Right ventricle myocardium superior (tissue), 1 donor: Measurements from ENCODE around the gene CEBPA. TPM values are rescaled to one million over a fixed set of nuclear protein-coding genes. Genes with fewer than 3 reads are reported as not detected.
"Not testable (repeated sequence)": the region's sequence is repeated elsewhere in the genome, so short reads cannot be mapped to it uniquely, and the experiment has no call there.

Experiments
- ATAC-seq: fragments of 200-7000 bp; cut with Tn5 transposase; one replicate; pipeline ENCODE4 v1.9.1; 2020; ENCODE audit warnings: mild to moderate bottlenecking; ENCODE audit not compliant: poor library complexity
- DNase-seq: peaks from one replicate; pipeline ENCODE4 v3.0.0-alpha.2; 2020
- intact Hi-C: fragments of 100-400 bp; cut with DNase I; formaldehyde crosslinking; loops from one replicate; pipeline ENCODE4 v1.11.2; 2022
- total RNA-seq: library from RNA; stranded (reverse); fragmentation: NEBNext Ultra II Directional; extraction: Animal tissue kit (Norgen Biotek cat#: 25700); gene quantifications from one replicate; pipeline ENCODE4 v1.2.1, GENCODE V29; 2021
- donor health status: DM: no; HTN: yes; CAD: no; lungs with severe emphysema.

CEBPA gene
- total RNA-seq, 1 donor from 2014 or later: 3.4 TPM

DNA sequence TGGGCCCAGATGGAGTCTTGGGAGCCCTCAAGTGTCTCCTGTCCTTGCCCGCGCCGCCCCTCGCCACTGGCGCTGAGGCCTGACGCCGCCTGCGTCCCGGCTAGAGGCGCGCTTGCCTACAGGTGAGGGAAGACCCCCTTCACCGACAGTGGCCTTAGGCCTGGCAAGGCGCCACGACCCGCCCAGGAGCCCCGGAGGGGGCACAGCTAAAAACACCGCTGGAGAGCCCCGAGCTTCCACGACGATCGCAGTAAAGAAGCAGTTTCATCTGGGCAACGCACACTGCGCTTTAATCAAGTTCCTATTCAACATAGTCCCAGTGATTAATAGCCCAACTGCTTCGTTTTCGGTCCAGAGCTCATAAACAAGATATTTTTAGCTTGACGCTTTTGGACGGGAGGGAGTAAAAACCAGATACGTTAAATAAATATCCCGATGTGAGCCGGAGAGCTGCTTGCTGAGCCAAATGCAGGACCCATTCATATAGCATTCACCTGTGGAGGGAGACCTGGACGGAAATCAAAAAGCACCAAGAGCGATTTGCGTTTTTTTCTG is 1.5 kb upstream of the CEBPA start:
- DNase-seq (no peak), ATAC-seq (peak; percentile 2)
- intact Hi-C loops: loop anchor here (5.0 kb wide), 1 partner anchor 68 kb away; the partner anchor contains the start of gene CEBPG

GRCh38 chr19:33302974-33303790 is 848 bp upstream of the CEBPA start:
- intact Hi-C loops: loop anchor here (5.0 kb wide), 1 partner anchor 69 kb away; the partner anchor contains the start of gene CEBPG
- peak; percentile 67 for ATAC-seq
- peak; percentile 73 for DNase-seq

DNA sequence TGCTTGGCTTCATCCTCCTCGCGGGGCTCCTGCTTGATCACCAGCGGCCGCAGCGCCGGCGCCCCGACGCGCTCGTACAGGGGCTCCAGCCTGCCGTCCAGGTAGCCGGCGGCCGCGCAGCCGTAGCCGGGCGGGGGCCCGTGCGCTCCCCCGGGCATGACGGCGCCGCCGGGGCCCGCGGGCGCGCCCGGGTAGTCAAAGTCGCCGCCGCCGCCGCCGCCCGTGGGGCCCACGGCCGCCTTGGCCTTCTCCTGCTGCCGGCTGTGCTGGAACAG is 497 bp downstream of the CEBPA start:
- no peak for ATAC-seq
- intact Hi-C loops: loop anchor here (5.0 kb wide), 1 partner anchor 70 kb away; the partner anchor contains the start of gene CEBPG
- no peak for DNase-seq

- peak; percentile 59 for DNase-seq
- intact Hi-C loops: loop anchor here (5.0 kb wide), 1 partner anchor 71 kb away; the partner anchor contains the start of gene CEBPG
Measured at GRCh38 chr19:33301144-33301899, 1.0 kb downstream of the CEBPA start.

GRCh38 chr19:33300894-33301143 is 1.5 kb downstream of the CEBPA start:
- DNase-seq: no peak
- no peak for ATAC-seq
- intact Hi-C loops: loop anchor here (5.0 kb wide), 1 partner anchor 71 kb away; the partner anchor contains the start of gene CEBPG

More at GRCh38 chr19:33301144-33301899, 1.0 kb downstream of the CEBPA start:
- ATAC-seq: no peak

DNA sequence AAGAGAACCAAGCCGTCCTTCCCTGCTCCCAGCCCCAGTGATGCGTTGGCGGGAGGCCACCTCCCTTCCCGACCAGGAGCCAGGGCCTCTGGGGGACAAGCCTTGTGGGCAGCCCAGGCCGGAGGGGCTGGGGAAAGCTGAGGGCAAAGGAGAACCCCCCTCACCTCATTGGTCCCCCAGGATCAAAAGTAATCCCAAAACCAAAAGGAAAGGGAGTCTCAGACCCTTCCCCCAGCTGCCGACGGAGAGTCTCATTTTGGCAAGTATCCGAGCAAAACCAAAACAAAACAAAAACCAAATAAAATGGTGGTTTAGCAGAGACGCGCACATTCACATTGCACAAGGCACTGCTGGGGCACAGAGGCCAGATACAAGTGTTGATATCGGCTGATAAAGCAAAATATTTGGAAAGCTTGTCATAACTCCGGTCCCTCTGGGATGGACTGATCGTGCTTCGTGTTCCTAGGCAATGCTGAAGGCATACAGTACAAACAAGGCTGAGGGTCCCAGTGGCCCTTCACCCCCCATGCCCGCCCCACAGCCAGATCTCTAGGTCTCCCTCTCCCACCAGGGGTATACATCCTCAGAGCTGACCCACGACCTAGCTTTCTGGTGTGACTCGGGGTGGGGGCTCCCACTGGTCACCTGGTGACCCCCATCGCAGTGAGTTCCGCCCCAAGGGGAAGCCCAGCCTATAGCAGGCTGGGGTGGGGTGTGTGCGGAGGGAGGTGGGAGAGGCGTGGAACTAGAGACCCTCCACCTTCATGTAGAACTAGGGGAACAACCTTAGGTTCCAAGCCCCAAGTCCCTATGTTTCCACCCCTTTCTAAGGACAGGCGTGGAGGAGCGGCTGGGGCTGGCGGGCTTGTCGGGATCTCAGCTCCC is 2.1 kb downstream of the CEBPA start:
- intact Hi-C loops: loop anchor here (5.0 kb wide), 1 partner anchor 72 kb away; the partner anchor contains the start of gene CEBPG
- ATAC-seq (no peak), DNase-seq (peak; percentile 67)

DNA sequence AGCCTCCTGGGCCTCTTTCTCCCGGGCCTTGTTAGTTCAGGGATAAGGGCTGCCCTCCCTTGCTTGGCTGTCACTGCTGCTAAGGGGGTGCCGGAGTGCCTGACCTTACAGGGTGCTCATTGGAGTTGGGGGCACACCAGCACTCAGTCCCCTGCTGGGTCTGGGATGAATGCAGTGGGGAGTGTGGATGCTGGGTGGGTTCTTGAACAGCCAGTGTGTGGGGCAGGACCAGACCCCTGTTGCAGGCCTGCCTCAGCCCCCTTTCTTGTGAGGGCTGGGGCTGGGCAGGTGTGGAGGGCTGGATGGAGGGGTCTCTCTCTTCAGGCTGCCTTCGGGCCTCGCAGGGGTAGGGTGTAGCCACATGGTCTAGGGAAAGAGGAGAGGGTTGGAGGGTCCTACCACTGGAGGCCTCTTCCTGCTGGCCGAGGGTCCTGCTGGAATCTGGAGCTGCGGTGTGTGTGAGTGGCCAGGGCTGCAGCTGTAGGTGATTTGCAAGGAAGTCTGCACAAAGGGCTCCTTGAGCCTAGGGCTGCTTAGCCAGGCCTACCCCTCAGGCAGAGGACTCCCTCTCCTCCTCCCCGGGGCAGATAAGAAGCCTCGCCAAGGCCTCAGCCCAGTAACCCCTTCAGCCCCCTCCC is 3.2 kb downstream of the CEBPA start:
- DNase-seq (no peak), ATAC-seq (no peak)

GRCh38 chr19:33298146-33298911 is 4.0 kb downstream of the CEBPA start:
- ATAC-seq: no peak
- intact Hi-C loops: no loop called here
- no peak for DNase-seq

More for the DNA sequence above, 3.2 kb downstream of the CEBPA start:
- intact Hi-C loops: no loop called here

GRCh38 chr19:33297401-33298145 is 4.8 kb downstream of the CEBPA start:
- no peak for ATAC-seq
- intact Hi-C loops: no loop called here
- no peak for DNase-seq

DNA sequence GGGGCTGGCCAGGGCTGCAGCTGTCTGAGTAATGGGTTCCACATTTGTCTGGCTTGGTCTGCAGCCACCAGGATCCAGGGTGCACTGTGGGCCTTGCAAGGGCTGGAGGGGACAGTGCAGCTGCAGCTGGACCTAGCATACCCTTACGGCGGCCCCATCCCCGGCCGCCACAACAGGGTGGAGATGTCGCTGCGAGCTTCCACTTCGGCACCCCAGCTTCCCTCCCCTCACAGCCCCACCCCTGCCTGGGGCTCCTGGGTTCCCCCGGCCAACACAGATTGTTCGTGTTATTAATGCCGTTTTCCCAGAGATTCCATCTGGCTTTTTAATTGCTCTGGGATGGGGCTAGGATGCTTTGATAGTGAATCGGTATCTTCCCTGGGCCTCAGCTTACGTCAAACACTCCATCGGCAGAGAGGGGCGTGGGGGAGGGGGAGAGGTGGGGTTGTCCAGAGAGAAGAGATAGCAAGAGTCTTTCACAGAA is 5.8 kb downstream of the CEBPA start:
- intact Hi-C loops: no loop called here
- ATAC-seq (no peak), DNase-seq (no peak)

DNA sequence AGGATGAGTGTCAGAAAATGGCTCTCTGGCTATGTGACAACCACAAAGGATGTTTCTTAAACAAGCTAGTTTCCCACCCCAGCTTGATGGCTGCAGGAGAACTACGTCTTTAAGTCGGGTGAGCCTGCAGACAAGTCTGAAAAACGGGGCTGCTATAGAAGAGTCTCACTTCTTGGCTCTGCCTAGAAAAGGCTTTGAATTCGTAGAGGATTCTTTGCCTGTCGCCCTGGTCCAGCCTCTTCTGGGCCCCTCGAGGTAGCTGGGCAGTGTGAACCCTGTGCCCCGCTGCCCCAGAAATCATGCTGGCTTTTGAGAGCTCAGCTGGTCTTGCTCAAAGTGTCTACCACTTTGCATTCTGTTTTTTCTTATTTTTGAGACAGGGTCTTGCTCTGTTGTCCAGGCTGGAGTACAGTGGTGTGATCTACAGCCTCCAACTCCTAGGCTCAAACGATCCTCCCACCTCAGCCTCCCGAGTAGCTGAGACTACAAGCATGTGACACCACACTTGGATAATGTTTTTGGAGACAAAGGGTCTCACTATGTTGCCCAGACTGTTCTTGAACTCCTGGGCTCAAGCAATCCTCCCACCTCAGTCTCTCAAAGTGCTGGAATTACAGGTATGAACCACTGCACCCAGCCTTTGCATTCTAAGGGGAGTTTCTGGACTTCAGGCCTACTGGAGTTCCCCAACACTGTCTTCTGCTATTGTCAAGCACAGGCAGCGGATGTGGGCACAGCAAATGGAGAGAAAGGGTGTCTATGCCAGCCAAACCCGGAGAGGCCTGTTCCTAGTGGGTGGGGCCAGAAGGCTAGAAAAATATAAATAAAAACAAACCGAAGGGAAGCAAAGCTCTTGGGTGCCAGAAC is 6.5 kb downstream of the CEBPA start:
- DNase-seq (no peak), ATAC-seq (no peak)
- intact Hi-C loops: no loop called here

DNA sequence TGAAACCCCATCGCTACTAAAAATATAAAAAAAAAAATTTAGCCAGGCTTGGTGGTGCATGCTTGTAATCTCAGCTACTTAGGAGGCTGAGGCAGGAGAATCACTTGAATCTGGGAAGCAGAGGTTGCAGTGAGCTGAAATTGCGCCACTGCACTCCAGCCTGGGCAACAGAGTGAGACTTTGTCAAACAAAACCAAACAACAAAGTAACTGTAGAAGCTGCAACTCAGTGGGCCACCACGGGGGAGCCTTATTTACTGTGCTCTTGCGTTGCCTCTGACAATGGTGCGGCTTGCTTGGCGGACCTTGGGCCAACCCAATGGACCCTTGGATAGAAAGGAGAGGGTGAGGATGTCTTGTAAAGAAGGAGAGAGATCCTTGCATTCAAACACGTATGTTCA is 7.3 kb downstream of the CEBPA start:
- ATAC-seq, intact Hi-C loops, DNase-seq: not testable (repeated sequence)

- ATAC-seq (no peak), DNase-seq (no peak)
- intact Hi-C loops: no loop called here
Measured at GRCh38 chr19:33294058-33294798, 8.1 kb downstream of the CEBPA start.

DNA sequence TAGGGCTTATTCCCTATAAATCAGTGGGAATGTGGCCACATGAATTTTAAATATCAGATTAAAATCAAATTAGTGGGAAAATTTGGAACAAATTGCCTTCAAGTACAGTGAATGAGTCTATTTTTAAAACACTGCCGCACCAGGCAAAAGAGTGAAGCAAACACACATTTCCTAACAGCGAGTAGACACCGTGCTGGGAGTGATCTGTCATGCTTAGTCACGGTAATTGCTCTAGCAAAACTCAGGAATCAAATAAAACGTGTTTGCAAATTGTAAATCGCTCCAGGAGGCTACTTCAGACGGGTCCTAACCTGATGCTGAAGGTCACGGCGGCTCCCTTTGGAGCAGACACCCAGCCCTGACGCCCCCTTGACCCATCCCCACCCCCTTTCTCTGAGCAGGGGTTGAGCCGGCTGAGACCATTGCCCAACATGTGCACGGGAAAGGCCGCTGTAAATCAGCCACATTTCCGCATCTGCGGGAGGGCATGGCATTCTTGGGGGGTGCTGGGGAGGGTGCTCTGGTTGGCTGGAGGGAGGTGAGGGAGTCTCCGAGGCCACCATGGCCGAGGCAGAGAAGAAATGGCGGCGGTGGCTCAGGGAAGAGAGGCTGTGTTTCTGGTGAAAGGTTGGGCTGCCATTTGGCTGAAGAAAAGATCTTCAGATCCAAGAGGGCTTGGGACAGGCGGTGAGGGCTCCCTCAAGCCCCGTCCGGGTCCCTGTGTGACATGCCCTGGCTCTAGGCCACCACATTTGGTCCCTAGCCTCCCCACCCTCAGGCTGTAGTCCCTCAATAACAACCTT is 8.9 kb downstream of the CEBPA start:
- DNase-seq: no peak
- peak; percentile 67 for ATAC-seq
- intact Hi-C loops: no loop called here
